T-helper 1 cell treated with Interleukin-12 subunit alpha and Interleukin-12 subunit beta and Interleukin-4 antibody, amounts not matched to agents 30 ng/mL and 1 ng/mL, for 36 hours (primary cell): ENCODE results near the gene DNAJB11. TPM values are rescaled to one million over a fixed set of nuclear protein-coding genes. Genes with fewer than 3 reads are reported as not detected.

Source experiments
- intact Hi-C: fragments of 100-400 bp; cut with micrococcal nuclease; formaldehyde crosslinking; loops from one replicate; pipeline ENCODE4 v1.15.1; 2024
- total RNA-seq: library from RNA; stranded (reverse); gene quantifications from 2 replicates; pipeline ENCODE4 v1.2.3, GENCODE V29; 2022

Gene DNAJB11
- total RNA-seq, 1 donor from 2014 or later = 82.3 TPM

- intact Hi-C loops = no loop called here
Observed at GRCh38 chr3:186592682-186593081, 22.2 kb downstream of the DNAJB11 start.

GRCh38 chr3:186593862-186594261 is 23.3 kb downstream of the DNAJB11 start:
- intact Hi-C loops = no loop called here

- intact Hi-C loops = no loop called here
Observed at GRCh38 chr3:186594591-186595113, 24.1 kb downstream of the DNAJB11 start.

GRCh38 chr3:186596568-186597287 is 26.2 kb downstream of the DNAJB11 start:
- intact Hi-C loops = no loop called here

- intact Hi-C loops = no loop called here
Observed at GRCh38 chr3:186598108-186598784, 27.7 kb downstream of the DNAJB11 start.

GRCh38 chr3:186598794-186599141 is 28.2 kb downstream of the DNAJB11 start:
- intact Hi-C loops = no loop called here

GRCh38 chr3:186599142-186599784 is 28.7 kb downstream of the DNAJB11 start:
- intact Hi-C loops = no loop called here

GRCh38 chr3:186599785-186600166 is 29.3 kb downstream of the DNAJB11 start:
- intact Hi-C loops = no loop called here

- intact Hi-C loops = no loop called here
Observed at GRCh38 chr3:186600896-186601295, 30.4 kb downstream of the DNAJB11 start.

- intact Hi-C loops = no loop called here
Observed at GRCh38 chr3:186603159-186603558, 32.6 kb downstream of the DNAJB11 start.

GRCh38 chr3:186605078-186605477 is 34.6 kb downstream of the DNAJB11 start:
- intact Hi-C loops = no loop called here

GRCh38 chr3:186605561-186606545 is 35.3 kb downstream of the DNAJB11 start:
- intact Hi-C loops = no loop called here

- intact Hi-C loops = no loop called here
Observed at GRCh38 chr3:186608624-186609215, 38.2 kb downstream of the DNAJB11 start.

- intact Hi-C loops = no loop called here
Observed at GRCh38 chr3:186609247-186609868, 38.8 kb downstream of the DNAJB11 start.

GRCh38 chr3:186612065-186612464 is 41.5 kb downstream of the DNAJB11 start:
- intact Hi-C loops = no loop called here

- intact Hi-C loops = no loop called here
Observed at GRCh38 chr3:186612721-186613636, 42.5 kb downstream of the DNAJB11 start, which contains the start of gene AHSG. AHSG (plus strand) TSS chr3:186613060; CDS start chr3:186613142, 82 bp downstream.

- intact Hi-C loops = loop anchor here (2.0 kb wide), 1 partner anchor 551 kb away; no protein-coding TSS in a partner anchor
Observed at GRCh38 chr3:186613637-186614265, 43.2 kb downstream of the DNAJB11 start.

GRCh38 chr3:186614266-186614596 is 43.7 kb downstream of the DNAJB11 start:
- intact Hi-C loops = loop anchor here (2.0 kb wide), 1 partner anchor 551 kb away; no protein-coding TSS in a partner anchor
